COLO829 (cell line): ENCODE measurements around the gene DDX10.
"Not testable (repeated sequence)": the region's sequence is repeated elsewhere in the genome, so short reads cannot be mapped to it uniquely, and the experiment has no call there.

ENCODE experiments used
- DNase-seq: peaks from one replicate; pipeline ENCODE4 v3.0.0; 2012; ENCODE audit warnings: low spot score

Gene DDX10

GRCh38 chr11:108774037-108774730, 109.3 kb downstream of the DDX10 start:
- no peak for DNase-seq

DNA sequence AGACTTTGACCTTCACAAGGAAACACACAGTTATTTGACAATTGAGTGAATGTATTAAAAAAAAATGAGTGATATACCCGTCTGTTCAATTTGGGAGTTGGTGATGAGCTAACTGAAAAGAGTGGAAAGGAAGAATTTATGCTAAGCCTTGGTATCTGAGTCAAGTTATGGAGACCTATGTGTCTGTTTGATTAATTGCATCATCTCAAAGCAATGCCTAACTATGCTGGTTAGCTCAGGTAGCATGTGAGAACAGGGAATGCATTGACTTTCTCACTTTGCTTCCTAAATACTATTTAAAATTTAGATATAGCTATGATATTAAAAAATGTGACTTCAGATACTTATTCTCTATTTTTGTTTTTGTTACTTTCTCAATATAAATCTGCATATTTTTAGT, 110.5 kb downstream of the DDX10 start:
- DNase-seq: no peak

DNA sequence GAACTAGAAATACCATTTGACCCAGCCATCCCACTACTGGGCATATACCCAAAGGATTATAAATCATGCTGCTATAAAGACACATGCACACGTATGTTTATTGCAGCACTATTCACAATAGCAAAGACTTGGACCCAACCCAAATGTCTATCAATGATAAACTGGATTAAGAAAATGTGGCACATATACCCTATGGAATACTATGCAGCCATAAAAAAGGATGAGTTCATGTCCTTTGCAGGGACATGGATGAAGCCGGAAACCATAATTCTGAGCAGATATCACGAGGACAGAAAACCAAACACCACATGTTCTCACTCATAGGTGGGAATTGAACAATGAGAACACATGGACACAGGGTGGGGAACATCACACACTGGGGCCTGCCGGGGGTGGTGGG, 114.3 kb downstream of the DDX10 start:
- DNase-seq: not testable (repeated sequence)

DNA sequence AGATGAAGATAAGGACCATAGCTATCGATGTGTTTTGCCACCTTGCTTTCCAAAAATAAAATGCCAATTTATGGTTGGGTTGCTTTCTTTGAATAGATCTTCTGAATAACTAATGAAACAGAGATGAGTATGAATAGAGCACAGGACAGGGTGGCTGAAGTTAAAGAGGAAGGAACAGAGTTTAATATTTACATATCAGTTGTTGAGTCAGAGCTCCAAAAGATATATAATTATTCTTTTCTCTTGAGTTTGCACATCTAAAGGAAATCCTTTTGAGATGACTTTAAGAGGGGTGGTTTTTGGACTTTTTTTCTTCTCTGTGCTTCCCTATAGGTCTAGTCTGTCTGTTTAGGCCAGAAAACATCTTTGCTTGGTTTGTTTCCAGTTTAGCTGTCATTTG, 115.2 kb downstream of the DDX10 start:
- DNase-seq: no peak

DNA sequence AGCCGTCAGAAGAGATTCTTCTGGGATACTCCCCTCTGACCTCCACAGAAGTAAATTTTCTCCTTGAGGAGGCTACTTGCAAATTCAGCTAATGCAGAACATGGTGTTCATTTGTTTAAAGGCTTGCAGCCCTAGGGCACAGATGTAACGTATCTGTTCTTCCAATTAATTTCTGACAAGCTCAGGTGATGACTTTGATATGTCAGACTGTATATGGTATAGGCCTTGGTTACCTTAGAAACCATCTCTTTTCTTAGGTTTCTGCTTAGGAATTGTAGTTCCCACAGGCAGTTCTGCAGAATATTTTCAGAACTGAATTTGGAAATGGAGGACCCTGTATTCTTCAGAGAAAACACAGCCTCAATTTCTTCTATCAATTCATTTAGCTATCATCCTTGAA, 117.1 kb downstream of the DDX10 start:
- DNase-seq: no peak

DNA sequence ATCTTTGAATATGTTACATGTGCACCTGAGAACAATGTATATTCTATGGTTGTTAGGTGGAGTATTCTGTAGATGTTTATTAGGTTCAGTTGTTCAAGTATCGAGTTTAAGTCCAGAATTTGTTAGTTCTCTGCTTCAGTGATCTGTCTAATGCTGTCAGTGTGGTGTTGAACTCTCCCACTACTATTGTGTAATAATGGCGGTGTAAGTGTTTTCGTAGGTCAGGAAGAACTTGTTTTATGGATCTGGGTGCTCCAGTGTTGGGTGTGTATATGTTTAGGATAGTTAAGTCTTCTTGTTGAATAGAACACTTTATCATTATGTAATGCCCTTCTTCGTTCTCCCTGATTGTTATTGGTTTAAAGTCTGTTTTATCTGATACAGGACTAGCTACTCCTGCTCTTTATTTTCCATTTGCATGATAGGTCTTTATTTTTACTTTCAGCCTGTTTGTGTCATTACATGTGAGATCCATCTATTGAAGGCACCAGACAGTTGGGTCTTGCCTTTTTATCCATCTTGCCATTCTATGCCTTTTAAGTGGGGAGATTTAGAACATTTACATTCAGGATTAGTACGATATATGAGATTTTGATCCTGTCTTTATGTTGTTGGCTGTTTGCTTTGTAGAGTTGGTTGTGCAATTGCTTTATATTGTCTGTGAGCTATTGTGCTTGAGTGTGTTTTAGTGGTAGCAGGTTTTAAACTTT, 121.6 kb downstream of the DDX10 start:
- DNase-seq: no peak

- no peak for DNase-seq
Observed at GRCh38 chr11:108787105-108787504, 122.2 kb downstream of the DDX10 start.

- DNase-seq: peak; percentile 14
Observed at GRCh38 chr11:108788565-108789199, 123.8 kb downstream of the DDX10 start.

GRCh38 chr11:108790501-108791299, 125.8 kb downstream of the DDX10 start:
- DNase-seq: no peak

DNA sequence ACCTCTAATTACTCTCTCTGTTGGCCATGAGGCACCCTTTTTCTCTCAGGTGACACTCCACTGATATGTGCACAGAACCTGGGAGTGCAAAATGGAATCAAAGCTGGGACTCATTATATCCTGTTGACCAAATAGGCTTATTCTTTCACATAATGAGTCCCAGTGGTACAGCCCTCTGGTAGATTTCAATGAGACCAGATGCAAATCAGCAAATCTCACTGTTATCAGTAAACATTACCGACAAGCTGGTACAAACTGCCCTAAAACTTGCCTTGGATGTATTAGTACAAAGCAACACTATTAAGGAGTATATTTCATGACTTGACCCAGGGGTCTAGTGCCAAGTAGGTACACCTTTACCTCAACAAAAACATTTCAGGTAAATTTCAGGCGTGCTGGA, 128.3 kb downstream of the DDX10 start:
- no peak for DNase-seq

GRCh38 chr11:108793611-108794010, 128.7 kb downstream of the DDX10 start:
- DNase-seq: no peak

GRCh38 chr11:108796551-108796950, 131.7 kb downstream of the DDX10 start:
- DNase-seq: no peak

- no peak for DNase-seq
Observed at GRCh38 chr11:108797578-108798100, 132.8 kb downstream of the DDX10 start.

DNA sequence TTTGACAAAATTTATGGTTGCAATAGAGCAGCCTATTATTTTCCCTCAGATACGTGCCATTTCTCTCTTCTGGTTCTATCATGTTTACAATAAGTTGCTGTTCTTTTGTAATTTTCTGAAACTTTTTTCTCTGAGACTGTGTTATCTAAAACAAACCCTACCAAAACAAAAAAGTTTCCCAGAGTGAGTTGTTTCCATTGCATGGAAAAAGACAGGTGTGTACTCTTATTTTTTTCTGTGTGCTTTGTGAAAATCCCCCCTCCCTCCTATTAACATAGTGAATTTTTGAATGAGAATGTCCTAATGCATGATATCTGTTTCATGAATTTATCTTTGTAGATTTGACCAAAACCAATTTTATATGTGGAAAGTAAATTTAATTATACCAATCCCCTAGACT, 137.6 kb downstream of the DDX10 start:
- no peak for DNase-seq

DNA sequence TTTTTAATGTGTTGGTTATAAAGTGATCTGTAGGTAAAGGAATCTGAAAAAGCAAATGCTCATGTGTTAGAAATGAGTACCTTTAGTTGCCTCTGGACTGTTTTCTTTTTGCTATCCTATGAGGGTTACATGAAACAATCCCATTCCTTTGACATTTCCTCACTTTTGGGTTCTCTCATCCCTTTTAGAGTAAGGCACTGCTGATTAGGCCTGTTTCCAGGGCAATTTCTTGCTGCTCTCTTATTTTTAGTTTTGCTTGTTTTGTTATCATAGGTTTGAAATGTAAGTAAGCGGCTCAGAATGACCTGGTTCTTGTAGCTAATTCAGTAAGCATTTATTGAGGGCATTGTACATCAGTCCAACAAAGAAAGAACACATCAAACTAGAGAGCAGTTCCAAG, 138.9 kb downstream of the DDX10 start:
- no peak for DNase-seq

DNA sequence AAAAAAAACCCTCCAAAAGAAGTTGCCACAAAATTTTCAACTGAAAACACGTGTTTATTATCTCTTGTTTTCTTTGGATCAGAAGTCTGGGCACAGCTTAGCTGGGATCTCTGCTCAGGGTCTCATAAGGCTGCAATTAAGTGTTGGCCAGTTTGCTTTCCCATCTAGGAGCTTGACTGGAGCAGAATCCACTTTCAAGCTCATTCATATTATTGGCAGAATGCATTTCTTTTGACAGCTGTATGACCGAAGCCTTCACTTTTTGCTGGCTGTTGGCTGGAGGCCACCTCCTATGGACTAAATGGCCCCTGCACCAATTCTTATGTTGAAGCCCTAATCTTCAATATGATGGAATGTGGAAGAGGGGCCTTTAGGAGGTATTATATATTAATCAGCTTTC, 139.6 kb downstream of the DDX10 start:
- no peak for DNase-seq

DNA sequence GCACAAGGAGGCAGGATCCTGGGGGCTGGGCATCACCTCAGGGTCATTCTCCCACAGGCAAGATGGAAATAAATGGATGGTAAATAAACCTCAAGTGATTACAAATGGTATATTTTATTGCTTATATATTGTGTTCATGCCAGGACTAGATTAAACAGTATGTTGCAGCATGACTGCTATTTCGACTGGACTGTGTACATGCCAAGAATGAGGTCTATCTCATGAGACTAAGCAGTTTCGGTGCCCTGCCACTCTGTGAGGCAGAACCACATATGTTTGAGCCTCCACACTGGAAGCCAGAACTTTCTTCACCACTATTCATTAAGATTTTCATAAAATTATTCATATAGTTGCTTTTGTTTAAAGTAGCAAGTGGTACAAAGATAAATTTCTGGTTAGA, 140.2 kb downstream of the DDX10 start:
- DNase-seq: no peak

GRCh38 chr11:108807262-108807661, 142.4 kb downstream of the DDX10 start:
- no peak for DNase-seq

- no peak for DNase-seq
Observed at GRCh38 chr11:108813086-108813485, 148.2 kb downstream of the DDX10 start.

GRCh38 chr11:108817976-108818375, 153.1 kb downstream of the DDX10 start:
- DNase-seq: no peak

GRCh38 chr11:108818971-108819370, 154.1 kb downstream of the DDX10 start:
- no peak for DNase-seq

- DNase-seq: no peak
Observed at GRCh38 chr11:108819957-108820356, 155.1 kb downstream of the DDX10 start.
